Measurements from ENCODE around the gene GP2. TPM values are rescaled to one million over a fixed set of nuclear protein-coding genes. Genes with fewer than 3 reads are reported as not detected.
A peak's percentile ranks its signal among the peaks of the same experiment; 100 is the strongest.

The GP2 gene
- total and polyA plus RNA-seq, 3 experiments from 2014 or later, result not detected

DNA sequence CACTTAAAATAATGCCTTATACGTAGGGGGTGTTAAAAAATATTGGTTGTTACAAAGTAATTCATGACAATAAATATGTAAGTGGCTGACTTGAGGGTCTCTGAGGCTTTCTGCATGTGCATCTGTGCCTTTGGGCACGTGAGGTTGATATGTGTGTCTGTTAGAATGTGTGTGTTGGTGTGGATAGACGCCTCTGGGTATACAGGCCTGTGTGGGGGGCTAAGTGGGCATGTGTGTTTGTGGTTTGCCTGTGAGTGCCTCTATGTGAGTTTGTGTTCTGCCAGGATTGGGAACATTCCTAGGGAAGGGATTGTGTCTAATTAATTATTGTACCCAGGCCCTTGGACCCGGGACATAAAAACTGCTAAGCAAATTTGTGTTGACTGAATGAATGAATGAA is 19.0 kb downstream of the GP2 start:
- no peaks in the 10 kb centered on the region for H3K9me3 ChIP-seq (ENCODE audit: low read length)
- Mint-ChIP-seq H3K27ac (no peak overlapping the region), H3K4me3 (no peak overlapping the region), H3K27me3 (peaks cover 3 to 4% of the 10 kb centered on the region in 2 donors), H3K36me3 (no peaks in the 10 kb centered on the region), H3K9me3 (peaks cover 0 to 4% (median 2%) of the 10 kb centered on the region in 5 donors), H3K4me1 (no peaks in the 10 kb centered on the region)
- H3K27me3 ChIP-seq (ENCODE audit: insufficient read depth, low read length, poor library complexity, severe bottlenecking), result no peaks in the 10 kb centered on the region
- H3K36me3 ChIP-seq (ENCODE audit: insufficient read depth, low read length), result no peaks in the 10 kb centered on the region
- POLR2A ChIA-PET, result no interaction called here
- no peak for DNase-seq
- H3K4me1 ChIP-seq (ENCODE audit: insufficient read depth, low read length), result no peaks in the 10 kb centered on the region
- no peak overlapping the region for H3K27ac ChIP-seq (ENCODE audit: low read depth, low read length)
- H3K4me3 ChIP-seq (ENCODE audit: low read length), result no peak overlapping the region
- CTCF ChIA-PET, result no interaction called here

DNA sequence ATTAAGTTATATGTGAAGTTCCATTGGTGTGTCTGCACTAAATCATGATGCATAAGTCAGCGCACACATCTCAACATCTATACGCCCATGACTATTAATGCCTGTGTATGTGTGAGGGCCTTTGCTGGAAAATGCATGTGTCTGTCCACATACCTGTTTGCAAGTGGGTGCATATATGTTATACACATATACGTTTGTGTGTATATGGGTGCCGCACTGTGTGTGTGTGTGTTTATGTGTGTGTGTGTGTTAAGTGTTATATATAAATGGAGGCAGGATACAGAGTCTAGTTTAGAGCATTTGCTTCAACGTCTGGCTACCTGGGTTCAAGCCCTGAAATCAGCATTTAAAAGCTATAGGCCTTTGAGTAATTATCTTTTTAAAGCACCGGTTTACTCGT is 19.5 kb downstream of the GP2 start:
- POLR2A ChIA-PET, result no interaction called here
- H3K27ac Mint-ChIP-seq, result no peak overlapping the region
- peaks cover 3 to 4% of the 10 kb centered on the region in 2 donors for H3K27me3 Mint-ChIP-seq
- CTCF ChIA-PET, result no interaction called here
- H3K27me3 ChIP-seq (ENCODE audit: insufficient read depth, low read length, poor library complexity, severe bottlenecking), result no peaks in the 10 kb centered on the region
- no peaks in the 10 kb centered on the region for H3K4me1 ChIP-seq (ENCODE audit: insufficient read depth, low read length)
- no peak overlapping the region for H3K4me3 ChIP-seq (ENCODE audit: low read length)
- H3K9me3 ChIP-seq (ENCODE audit: low read length), result no peaks in the 10 kb centered on the region
- no peak overlapping the region for H3K4me3 Mint-ChIP-seq
- H3K4me1 Mint-ChIP-seq, result no peaks in the 10 kb centered on the region
- no peak overlapping the region for H3K27ac ChIP-seq (ENCODE audit: low read depth, low read length)
- DNase-seq, result no peak
- H3K36me3 Mint-ChIP-seq, result no peaks in the 10 kb centered on the region
- peaks cover 0 to 4% (median 0%) of the 10 kb centered on the region in 5 donors for H3K9me3 Mint-ChIP-seq
- no peaks in the 10 kb centered on the region for H3K36me3 ChIP-seq (ENCODE audit: insufficient read depth, low read length)

DNA sequence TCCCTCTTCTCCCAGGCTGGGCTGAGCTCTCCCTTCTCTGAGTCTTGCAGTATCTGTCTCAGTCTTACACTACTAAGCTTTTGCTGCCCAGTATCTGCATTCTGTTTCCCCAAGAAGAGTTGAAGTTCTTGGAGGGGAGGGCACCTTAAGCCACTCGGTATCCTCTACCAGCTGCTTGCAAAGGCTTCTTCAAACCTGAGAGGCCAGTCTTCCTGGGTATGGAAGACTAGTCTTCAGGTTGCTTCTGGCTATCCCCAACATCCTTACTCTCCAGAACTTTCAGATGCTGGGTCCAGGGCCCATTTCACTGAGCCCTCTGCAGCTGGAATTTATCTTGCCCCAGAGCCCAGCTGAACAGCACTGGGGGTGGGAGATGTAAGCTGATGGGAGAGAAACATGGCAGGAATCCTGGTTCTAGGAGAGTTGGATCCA is 20.1 kb downstream of the GP2 start:
- DNase-seq, result no peak
- H3K4me3 ChIP-seq (ENCODE audit: low read length), result no peak overlapping the region
- Mint-ChIP-seq H3K36me3 (no peaks in the 10 kb centered on the region), H3K27me3 (peaks cover 3 to 4% of the 10 kb centered on the region in 2 donors), H3K27ac (no peak overlapping the region), H3K9me3 (peaks cover 0 to 4% (median 0%) of the 10 kb centered on the region in 5 donors), H3K4me3 (no peak overlapping the region), H3K4me1 (no peaks in the 10 kb centered on the region)
- POLR2A ChIA-PET, result no interaction called here
- H3K27me3 ChIP-seq (ENCODE audit: insufficient read depth, low read length, poor library complexity, severe bottlenecking), result no peaks in the 10 kb centered on the region
- H3K4me1 ChIP-seq (ENCODE audit: insufficient read depth, low read length), result no peaks in the 10 kb centered on the region
- H3K36me3 ChIP-seq (ENCODE audit: insufficient read depth, low read length), result no peaks in the 10 kb centered on the region
- CTCF ChIA-PET, result no interaction called here
- no peak overlapping the region for H3K27ac ChIP-seq (ENCODE audit: low read depth, low read length)
- no peaks in the 10 kb centered on the region for H3K9me3 ChIP-seq (ENCODE audit: low read length)

DNA sequence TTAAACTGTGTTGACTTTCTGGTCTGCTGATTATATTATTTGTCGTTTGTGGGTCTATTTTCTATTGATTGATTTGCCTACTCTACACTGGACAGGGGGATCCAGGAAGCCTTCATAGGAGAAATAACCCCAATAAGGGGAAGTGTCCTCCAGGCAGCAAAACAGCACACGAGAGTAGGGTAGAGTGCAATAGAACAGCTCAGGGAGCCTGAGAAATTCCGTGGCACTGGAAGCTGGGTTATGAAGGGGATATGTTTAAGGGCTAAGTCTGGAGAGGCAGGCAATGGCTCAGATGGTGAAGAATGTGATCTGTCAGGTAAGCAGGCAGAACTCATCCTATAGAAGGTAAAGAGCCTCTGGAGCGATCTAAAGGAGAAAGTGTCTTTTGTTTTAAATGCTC is 20.9 kb downstream of the GP2 start:
- H3K27me3 Mint-ChIP-seq, result peaks cover 3 to 4% of the 10 kb centered on the region in 2 donors

DNA sequence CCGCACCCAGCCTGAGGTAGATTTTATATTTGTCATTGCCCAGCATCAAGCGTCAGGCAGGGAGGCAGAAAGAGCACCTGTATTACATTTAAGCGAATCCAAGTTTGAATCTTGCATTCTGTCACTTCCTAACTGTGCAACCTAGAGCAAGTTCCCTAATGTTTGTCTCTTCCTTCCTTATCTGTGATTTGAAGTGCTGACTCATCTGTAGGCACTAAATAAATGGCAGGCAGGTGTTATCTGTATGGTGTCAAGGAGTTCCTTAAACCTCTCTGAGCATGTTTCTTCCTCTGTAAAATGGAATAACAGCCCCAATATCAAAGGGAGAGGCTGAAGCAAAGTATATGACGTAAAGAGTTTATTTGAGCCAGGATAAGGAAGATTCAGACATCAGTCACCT is 24.3 kb downstream of the GP2 start:
- Histone ChIP-seq H3K4me3 (ENCODE audit: low read length) (no peak overlapping the region), H3K9me3 (ENCODE audit: low read length) (no peaks in the 10 kb centered on the region), H3K36me3 (ENCODE audit: insufficient read depth, low read length) (no peaks in the 10 kb centered on the region), H3K4me1 (ENCODE audit: insufficient read depth, low read length) (no peaks in the 10 kb centered on the region), H3K27ac (ENCODE audit: low read depth, low read length) (no peak overlapping the region), H3K27me3 (ENCODE audit: insufficient read depth, low read length, poor library complexity, severe bottlenecking) (no peaks in the 10 kb centered on the region)
- ChIA-PET CTCF (no interaction called here), POLR2A (no interaction called here)
- H3K36me3 Mint-ChIP-seq, result no peaks in the 10 kb centered on the region
- H3K4me1 Mint-ChIP-seq, result no peaks in the 10 kb centered on the region
- peaks cover 3% of the 10 kb centered on the region in 2 donors for H3K27me3 Mint-ChIP-seq
- H3K27ac Mint-ChIP-seq, result peak overlapping the region in 1 of 8 donors; percentile 51
- H3K4me3 Mint-ChIP-seq, result no peak overlapping the region
- no peak for DNase-seq
- peaks cover 0 to 3% (median 2%) of the 10 kb centered on the region in 5 donors for H3K9me3 Mint-ChIP-seq

More for the DNA sequence above, 20.9 kb downstream of the GP2 start:
- H3K4me1 ChIP-seq (ENCODE audit: insufficient read depth, low read length), result no peaks in the 10 kb centered on the region
- Mint-ChIP-seq H3K9me3 (peaks cover 0 to 4% (median 0%) of the 10 kb centered on the region in 5 donors), H3K36me3 (no peaks in the 10 kb centered on the region), H3K4me3 (no peak overlapping the region), H3K27ac (no peak overlapping the region), H3K4me1 (no peaks in the 10 kb centered on the region)
- H3K27ac ChIP-seq (ENCODE audit: low read depth, low read length), result no peak overlapping the region
- no peak for DNase-seq
- H3K4me3 ChIP-seq (ENCODE audit: low read length), result no peak overlapping the region
- H3K36me3 ChIP-seq (ENCODE audit: insufficient read depth, low read length), result no peaks in the 10 kb centered on the region
- POLR2A ChIA-PET, result no interaction called here
- no peaks in the 10 kb centered on the region for H3K27me3 ChIP-seq (ENCODE audit: insufficient read depth, low read length, poor library complexity, severe bottlenecking)
- no peaks in the 10 kb centered on the region for H3K9me3 ChIP-seq (ENCODE audit: low read length)
- CTCF ChIA-PET, result no interaction called here

DNA sequence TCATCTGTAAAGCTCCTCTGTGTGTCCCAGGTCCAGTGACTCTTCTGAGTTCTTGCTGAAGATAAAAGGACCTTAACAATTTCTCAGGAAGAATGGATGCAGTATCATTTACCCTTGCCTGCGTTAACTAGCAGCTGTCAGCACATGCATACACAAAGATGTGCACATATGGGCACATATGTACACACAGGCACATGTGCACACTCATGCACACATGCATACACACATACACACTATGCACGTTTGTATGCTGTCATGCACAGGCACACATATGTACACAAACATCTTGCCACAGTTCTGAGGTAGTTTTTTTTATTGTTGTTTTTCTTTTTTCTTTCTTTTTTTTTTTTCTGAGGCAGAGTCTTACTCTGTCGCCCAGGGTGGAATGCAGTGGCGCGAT is 24.9 kb downstream of the GP2 start:
- no peaks in the 10 kb centered on the region for H3K36me3 ChIP-seq (ENCODE audit: insufficient read depth, low read length)
- Mint-ChIP-seq H3K4me3 (no peak overlapping the region), H3K27me3 (peaks cover 3% of the 10 kb centered on the region in 2 donors), H3K9me3 (peaks cover 0 to 3% (median 2%) of the 10 kb centered on the region in 5 donors), H3K27ac (no peak overlapping the region), H3K4me1 (no peaks in the 10 kb centered on the region), H3K36me3 (no peaks in the 10 kb centered on the region)
- POLR2A ChIA-PET, result no interaction called here
- CTCF ChIA-PET, result no interaction called here
- no peak for DNase-seq
- no peak overlapping the region for H3K27ac ChIP-seq (ENCODE audit: low read depth, low read length)
- no peaks in the 10 kb centered on the region for H3K4me1 ChIP-seq (ENCODE audit: insufficient read depth, low read length)
- H3K4me3 ChIP-seq (ENCODE audit: low read length), result no peak overlapping the region
- H3K27me3 ChIP-seq (ENCODE audit: insufficient read depth, low read length, poor library complexity, severe bottlenecking), result no peaks in the 10 kb centered on the region
- H3K9me3 ChIP-seq (ENCODE audit: low read length), result no peaks in the 10 kb centered on the region

DNA sequence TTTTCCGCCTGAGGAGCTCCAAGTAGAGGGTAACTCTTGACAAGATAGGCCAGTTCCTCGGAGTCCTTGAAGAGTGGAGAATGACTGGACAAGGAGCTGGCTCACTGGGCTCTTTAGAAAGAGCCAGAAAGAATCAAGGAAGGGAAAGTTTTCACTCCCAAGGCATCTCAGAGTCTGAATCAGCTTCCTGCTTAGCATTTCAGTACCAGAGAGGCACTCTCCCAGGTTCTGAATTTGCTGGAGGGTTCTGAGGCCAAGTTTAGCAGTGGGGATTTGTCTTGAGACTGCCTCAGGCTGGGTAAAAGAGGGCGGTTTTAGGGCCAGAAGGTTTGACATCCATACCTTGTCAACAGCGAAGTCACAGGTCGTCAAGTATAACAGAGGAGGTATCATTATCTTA is 25.5 kb downstream of the GP2 start:
- Histone ChIP-seq H3K27me3 (ENCODE audit: insufficient read depth, low read length, poor library complexity, severe bottlenecking) (no peaks in the 10 kb centered on the region), H3K27ac (ENCODE audit: low read depth, low read length) (no peak overlapping the region), H3K4me3 (ENCODE audit: low read length) (no peak overlapping the region), H3K4me1 (ENCODE audit: insufficient read depth, low read length) (no peaks in the 10 kb centered on the region), H3K9me3 (ENCODE audit: low read length) (no peaks in the 10 kb centered on the region), H3K36me3 (ENCODE audit: insufficient read depth, low read length) (no peaks in the 10 kb centered on the region)
- DNase-seq, result no peak
- POLR2A ChIA-PET, result no interaction called here
- H3K27ac Mint-ChIP-seq, result no peak overlapping the region
- H3K27me3 Mint-ChIP-seq, result peaks cover 3% of the 10 kb centered on the region in 2 donors
- peaks cover 0 to 3% (median 2%) of the 10 kb centered on the region in 5 donors for H3K9me3 Mint-ChIP-seq
- H3K36me3 Mint-ChIP-seq, result no peaks in the 10 kb centered on the region
- CTCF ChIA-PET, result no interaction called here
- no peaks in the 10 kb centered on the region for H3K4me1 Mint-ChIP-seq
- no peak overlapping the region for H3K4me3 Mint-ChIP-seq

DNA sequence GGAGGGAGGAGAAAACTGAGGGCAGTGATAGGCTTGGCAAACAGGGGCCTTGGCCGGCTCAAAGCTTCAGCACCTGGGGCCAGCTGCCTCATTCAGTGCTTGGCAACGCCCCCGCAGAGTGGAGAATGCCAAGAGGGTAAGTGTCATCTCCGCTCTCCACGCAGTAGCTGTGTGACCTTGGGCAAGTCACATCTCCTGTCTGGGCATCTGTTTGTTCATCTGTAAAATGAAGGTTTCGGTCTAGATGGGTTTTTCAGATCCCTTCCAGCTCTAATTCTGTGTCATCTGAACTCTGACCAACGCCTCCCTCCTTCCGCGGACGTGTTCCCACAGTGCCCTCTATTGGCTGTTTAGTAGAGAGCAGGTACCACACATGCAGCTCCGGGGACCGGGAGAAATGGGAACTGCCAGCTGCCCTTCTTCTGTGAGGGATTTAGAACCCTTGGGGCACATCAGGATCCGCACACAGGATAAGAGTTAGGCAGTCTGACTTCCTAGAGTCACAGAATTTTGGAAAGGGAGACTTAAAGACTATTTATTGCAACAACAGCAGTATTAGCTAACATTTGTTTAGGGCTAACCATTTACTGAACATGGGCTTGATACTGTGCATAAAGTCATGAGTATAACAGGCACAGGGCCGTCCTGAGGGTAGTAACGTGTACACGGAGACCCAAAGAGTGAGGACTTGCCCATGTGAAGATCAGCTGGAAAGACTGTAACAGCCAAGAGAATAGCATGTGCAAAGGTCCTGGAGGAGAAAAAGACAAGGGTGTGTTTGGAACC is 26.8 kb downstream of the GP2 start:
- H3K27ac ChIP-seq (ENCODE audit: low read depth, low read length), result no peak overlapping the region
- Mint-ChIP-seq H3K9me3 (peaks cover 0 to 2% (median 0%) of the 10 kb centered on the region in 5 donors), H3K36me3 (no peaks in the 10 kb centered on the region), H3K27ac (no peak overlapping the region), H3K4me1 (no peaks in the 10 kb centered on the region), H3K4me3 (no peak overlapping the region), H3K27me3 (peaks cover 1 to 3% of the 10 kb centered on the region in 2 donors)
- ChIA-PET CTCF (no interaction called here), POLR2A (no interaction called here)
- H3K4me3 ChIP-seq (ENCODE audit: low read length), result no peak overlapping the region
- H3K27me3 ChIP-seq (ENCODE audit: insufficient read depth, low read length, poor library complexity, severe bottlenecking), result no peaks in the 10 kb centered on the region
- DNase-seq, result no peak
- H3K36me3 ChIP-seq (ENCODE audit: insufficient read depth, low read length), result no peaks in the 10 kb centered on the region
- H3K4me1 ChIP-seq (ENCODE audit: insufficient read depth, low read length), result no peaks in the 10 kb centered on the region
- H3K9me3 ChIP-seq (ENCODE audit: low read length), result no peaks in the 10 kb centered on the region
